Uterus (tissue), 2 donors: Measurements from ENCODE around the gene NLRX1.
"Not testable (repeated sequence)": the region's sequence is repeated elsewhere in the genome, so short reads cannot be mapped to it uniquely, and the experiment has no call there.

Experiments used
- POLR2A ChIP-seq, 2 donors: fragments of 450-650 bp; IDR thresholded peaks; one replicate each; pipeline ENCODE4 v1.6.1; 2016; ENCODE audit warnings: antibody characterized with exemption in 2 of 2, mild to moderate bottlenecking in 1 of 2, moderate library complexity in 1 of 2
- TF ChIP-seq, protein P1 (sequence below), 4 experiments: fragments of 200-600 bp in 2 of 4; fragments of 450-650 bp in 2 of 4; sonication (generic) in 2 of 4; IDR thresholded peaks; one replicate each; pipeline ENCODE4 v1.5.1; 2016 to 2019; ENCODE audit warnings: antibody characterized with exemption in 4 of 4, mild to moderate bottlenecking in 2 of 4, moderate library complexity in 1 of 4

DNA sequence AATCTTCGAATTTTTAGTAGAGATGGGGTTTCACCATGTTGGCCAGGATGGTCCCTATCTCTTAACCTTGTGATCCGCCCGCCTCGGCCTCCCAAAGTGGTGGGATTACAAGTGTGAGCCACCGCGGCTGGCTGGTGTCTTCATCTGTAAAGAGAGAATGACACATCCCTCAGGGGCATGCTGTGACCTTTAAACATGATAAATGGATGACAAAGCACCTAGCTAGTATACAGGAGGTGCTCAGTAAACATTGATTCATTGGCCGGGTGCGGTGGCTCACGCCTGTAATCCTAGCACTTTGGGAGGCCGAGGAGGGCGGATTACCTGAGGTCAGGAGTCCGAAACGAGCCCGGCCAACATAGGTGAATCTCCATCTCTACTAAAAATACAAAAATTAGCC lies 22.7 kb downstream of the NLRX1 start:
- TF ChIP-seq, protein P1, sequence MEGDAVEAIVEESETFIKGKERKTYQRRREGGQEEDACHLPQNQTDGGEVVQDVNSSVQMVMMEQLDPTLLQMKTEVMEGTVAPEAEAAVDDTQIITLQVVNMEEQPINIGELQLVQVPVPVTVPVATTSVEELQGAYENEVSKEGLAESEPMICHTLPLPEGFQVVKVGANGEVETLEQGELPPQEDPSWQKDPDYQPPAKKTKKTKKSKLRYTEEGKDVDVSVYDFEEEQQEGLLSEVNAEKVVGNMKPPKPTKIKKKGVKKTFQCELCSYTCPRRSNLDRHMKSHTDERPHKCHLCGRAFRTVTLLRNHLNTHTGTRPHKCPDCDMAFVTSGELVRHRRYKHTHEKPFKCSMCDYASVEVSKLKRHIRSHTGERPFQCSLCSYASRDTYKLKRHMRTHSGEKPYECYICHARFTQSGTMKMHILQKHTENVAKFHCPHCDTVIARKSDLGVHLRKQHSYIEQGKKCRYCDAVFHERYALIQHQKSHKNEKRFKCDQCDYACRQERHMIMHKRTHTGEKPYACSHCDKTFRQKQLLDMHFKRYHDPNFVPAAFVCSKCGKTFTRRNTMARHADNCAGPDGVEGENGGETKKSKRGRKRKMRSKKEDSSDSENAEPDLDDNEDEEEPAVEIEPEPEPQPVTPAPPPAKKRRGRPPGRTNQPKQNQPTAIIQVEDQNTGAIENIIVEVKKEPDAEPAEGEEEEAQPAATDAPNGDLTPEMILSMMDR (IDR thresholded peaks at IDR 0.05): not testable (repeated sequence)
- TF ChIP-seq POLR2A (IDR thresholded peaks at IDR 0.05): not testable (repeated sequence)
